GM12878 (cell line): Measurements from ENCODE around the gene SNRPE. TPM values are rescaled to one million over a fixed set of nuclear protein-coding genes. Genes with fewer than 3 reads are reported as not detected.

Experiments used
- ATAC-seq: fragments of 200-7000 bp; cut with Tn5 transposase; 3 replicates; pipeline ENCODE4 v1.9.1; 2020; ENCODE audit warnings: mild to moderate bottlenecking, moderate library complexity
- BruUV-seq: library from RNA; stranded (reverse); fragments of 400-500 nt; replicated peaks from 2 replicates; lab custom pipeline; 2021; lab: Mats Ljungman, UMichigan
- CTCF ChIA-PET: fragments of 300-600 bp; sonication (Branson Sonifier 250); formaldehyde crosslinking; extraction: SDS; loops from one replicate; lab custom pipeline; 2021; ENCODE audit warnings: inconsistent platforms; lab: Yijun Ruan, JAX
- POLR2A ChIA-PET: fragments of 350-600 bp; formaldehyde crosslinking; extraction: SDS; loops from one replicate; lab custom pipeline; 2021; ENCODE audit warnings: inconsistent platforms; lab: Charles Lee
- RAD21 ChIA-PET: fragments of 300-600 bp; sonication (Branson Sonifier 250); formaldehyde crosslinking; loops from one replicate; lab custom pipeline; 2023; ENCODE audit warnings: antibody characterized with exemption; ENCODE audit not compliant: unreplicated experiment; lab: Charles Lee
- SMC1A ChIA-PET: fragments of 300-600 bp; sonication (Branson Sonifier 250); formaldehyde crosslinking; loops from one replicate; lab custom pipeline; 2023; ENCODE audit not compliant: unreplicated experiment, uncharacterized antibody; lab: Charles Lee
- DNase-seq: peaks from one replicate; pipeline ENCODE4 v3.0.0-alpha.2; 2011; ENCODE audit warnings: low read depth, low spot score
- FAIRE-seq: peaks from 3 replicates; lab custom pipeline; 2011; peaks lifted over from hg19 to GRCh38; lab: Jason Lieb, UNC
- H2AFZ ChIP-seq: 2 replicates; pipeline ENCODE4 v1.6.0; 2011; ENCODE audit warnings: low read depth, low read length, control low read depth; ENCODE audit not compliant: control insufficient read depth
- H3K27ac ChIP-seq: 2 replicates; pipeline ENCODE4 v1.5.1; 2011; ENCODE audit warnings: control low read depth; ENCODE audit not compliant: control insufficient read depth, insufficient read depth
- H3K27me3 ChIP-seq, 2 experiments: replicated peaks in 1 of 2; 2 replicates each; pipeline versions ENCODE4 v1.6.0 to v1.6.1; 2011; ENCODE audit warnings: low read length in 1 of 2; ENCODE audit not compliant: control insufficient read depth in 2 of 2, insufficient read depth in 2 of 2
- H3K36me3 ChIP-seq, 2 experiments: 2 replicates each; pipeline ENCODE4 v1.5.1; 2011; ENCODE audit warnings: low read length in 1 of 2; ENCODE audit not compliant: control insufficient read depth in 2 of 2, insufficient read depth in 2 of 2
- H3K4me1 ChIP-seq: 2 replicates; pipeline ENCODE4 v1.6.1; 2011; ENCODE audit warnings: mild to moderate bottlenecking, low read length, moderate library complexity, mixed read lengths; ENCODE audit not compliant: control insufficient read depth, insufficient read depth
- H3K4me2 ChIP-seq: 2 replicates; pipeline ENCODE4 v1.6.0; 2011; ENCODE audit warnings: control low read depth; ENCODE audit not compliant: control insufficient read depth, insufficient read depth
- H3K4me3 ChIP-seq: fragments of 200-600 bp; sonication (generic); 2 replicates; pipeline ENCODE4 v1.5.1; 2016
- H3K79me2 ChIP-seq: 2 replicates; pipeline ENCODE4 v1.6.0; 2011; ENCODE audit warnings: low read length; ENCODE audit not compliant: control insufficient read depth, insufficient read depth
- H3K9ac ChIP-seq: 2 replicates; pipeline ENCODE4 v1.8.0; 2011; ENCODE audit warnings: low read length, control low read depth, mixed read lengths; ENCODE audit not compliant: control insufficient read depth, insufficient read depth
- H3K9me3 ChIP-seq: replicated peaks from 3 replicates; pipeline ENCODE4 v1.5.1; 2011; ENCODE audit warnings: mild to moderate bottlenecking, low read length; ENCODE audit not compliant: control insufficient read depth, insufficient read depth
- H4K20me1 ChIP-seq: 2 replicates; pipeline ENCODE4 v1.6.0; 2011; ENCODE audit not compliant: control insufficient read depth, insufficient read depth
- ASH2L ChIP-seq: fragments of 300-600, 200-600 bp; sonication (generic); IDR thresholded peaks from 2 replicates; pipeline ENCODE4 v1.6.1; 2017; ENCODE audit warnings: low read depth, mild to moderate bottlenecking, borderline replicate concordance
- ATF7 ChIP-seq: fragments of 450-650 bp; IDR thresholded peaks from 2 replicates; pipeline ENCODE4 v1.6.1; 2016; ENCODE audit warnings: low read depth, mild to moderate bottlenecking
- NRF1 ChIP-seq: conservative IDR thresholded peaks from 2 replicates; pipeline ENCODE4 v1.6.1; 2011; ENCODE audit warnings: mild to moderate bottlenecking, low read depth, low read length, improper control_type of control experiment
- POU2F2 ChIP-seq: IDR thresholded peaks from 3 replicates; pipeline ENCODE4 v1.6.1; 2011; ENCODE audit warnings: low read depth, mild to moderate bottlenecking, low read length, borderline replicate concordance
- RBBP5 ChIP-seq: fragments of 200-600 bp; sonication (generic); conservative IDR thresholded peaks from 2 replicates; pipeline ENCODE4 v1.6.1; 2016
- RELA ChIP-seq: fragments of 450-650 bp; IDR thresholded peaks from 2 replicates; pipeline ENCODE4 v1.8.0; 2014; ENCODE audit warnings: borderline replicate concordance; ENCODE audit not compliant: partially characterized antibody
- ZBED1 ChIP-seq: IDR thresholded peaks from 2 replicates; pipeline ENCODE4 v1.6.1; 2016; ENCODE audit warnings: borderline replicate concordance
- ZNF622 ChIP-seq: fragments of 450-650 bp; IDR thresholded peaks from 2 replicates; pipeline ENCODE4 v1.6.1; 2017; ENCODE audit warnings: mild to moderate bottlenecking, inconsistent platforms
- WGBS: methylation state at CpG from one replicate; pipeline ENCODE4 v1.1.6; 2016; ENCODE audit warnings: low lambda C conversion rate; ENCODE audit not compliant: insufficient replicate concordance, insufficient coverage; ENCODE audit errors: missing lambda C conversion rate; 5-methylcytosine and 5-hydroxymethylcytosine counted together
- in situ Hi-C: fragments of 300-500 bp; cut with MboI; formaldehyde crosslinking; loops from 9 replicates; pipeline ENCODE4 v1.14.3; 2018; ENCODE audit warnings: mixed read lengths
- intact Hi-C: fragments of 100-400 bp; cut with micrococcal nuclease; formaldehyde crosslinking; loops from one replicate; pipeline ENCODE4 v1.14.2; 2022; ENCODE audit not compliant: unreplicated experiment
- polyA plus RNA-seq, 11 experiments: library from polyadenylated mRNA; depleted of rRNA in 4 of 11; unstranded in 6 of 11; stranded (reverse) in 5 of 11; fragments of >200 nt; fragmentation: Nextera tagmentation in 4 of 11; fragmentation: Illumina TruSeq in 1 of 11; extraction: Ambion mirVana in 4 of 11; extraction: Trizol in 1 of 11; gene quantifications; 1 replicate in 1 of 11; 2 replicates in 10 of 11; pipeline versions ENCODE4 v1.2.1 to v1.2.3, GENCODE V29; 2011 to 2016; ENCODE audit warnings: inconsistent platforms in 2 of 11, missing spikeins in 2 of 11, low read depth in 1 of 11
- total RNA-seq, 4 experiments: library from RNA; depleted of rRNA in 3 of 4; stranded (reverse); fragments of >200 nt in 3 of 4; fragmentation: Illumina TruSeq in 1 of 4; extraction: Trizol in 1 of 4; gene quantifications; 2 replicates each; pipeline versions ENCODE4 v1.2.1 to v1.2.3, GENCODE V29; 2013 to 2021
- TF ChIP-seq, protein P1 (sequence below): IDR thresholded peaks from 2 replicates; pipeline ENCODE4 v1.6.1; 2011; ENCODE audit warnings: low read depth, mild to moderate bottlenecking, low read length, moderate library complexity, borderline replicate concordance; ENCODE audit errors: extremely low read depth
- TF ChIP-seq, protein P2 (sequence below): fragments of 450-650 bp; formaldehyde crosslinking; IDR thresholded peaks from 2 replicates; pipeline ENCODE4 v1.5.0; 2022; ENCODE audit warnings: mild to moderate bottlenecking, missing genetic modification characterization

The SNRPE gene
- total and polyA plus RNA-seq, 10 of the 15 experiments (the other 5 are each of a cell fraction or from before 2014, with no cell fraction given), result 109 to 1,384 (median 316) TPM

DNA sequence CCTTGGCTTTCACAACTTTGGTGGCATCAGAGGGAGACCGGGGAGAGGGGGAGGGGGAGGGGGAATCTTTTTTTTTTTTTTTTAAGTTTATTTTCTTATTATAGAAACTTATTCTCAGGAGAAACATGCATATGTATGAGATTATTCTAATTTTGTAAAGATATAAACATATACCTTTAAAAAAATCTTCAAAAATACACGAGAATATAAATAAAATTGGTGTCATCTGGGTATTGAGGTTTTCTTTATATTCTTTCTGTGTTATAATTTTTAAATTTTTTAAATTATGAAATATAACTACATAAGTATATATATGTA lies 18.9 kb upstream of the SNRPE start:
- Histone ChIP-seq H3K36me3 (peaks cover 2 to 15% of the 10 kb centered on the region in 2 experiments), H3K27ac (no peak overlapping the region), H3K4me1 (no peaks in the 10 kb centered on the region), H3K79me2 (no peaks in the 10 kb centered on the region), H2AFZ (no peak overlapping the region), H3K4me3 (no peak overlapping the region)
- intact Hi-C loops, result no loop called here
- FAIRE-seq, result no peak
- ChIA-PET CTCF (no interaction called here), RAD21 (no interaction called here), SMC1A (no interaction called here)
- no TSS peak for BruUV-seq
- no peak for DNase-seq
- no peak for TF ChIP-seq ZBED1
- TF ChIP-seq, protein P1, sequence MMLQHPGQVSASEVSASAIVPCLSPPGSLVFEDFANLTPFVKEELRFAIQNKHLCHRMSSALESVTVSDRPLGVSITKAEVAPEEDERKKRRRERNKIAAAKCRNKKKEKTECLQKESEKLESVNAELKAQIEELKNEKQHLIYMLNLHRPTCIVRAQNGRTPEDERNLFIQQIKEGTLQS, result no peak
- no peak for TF ChIP-seq ATF7
- no peak for TF ChIP-seq POU2F2
- TF ChIP-seq NRF1, result no peak
- TF ChIP-seq, all 136 proteins: peak for 0
- H3K9ac ChIP-seq, result no peak overlapping the region
- in situ Hi-C loops, result no loop called here
- POLR2A ChIA-PET, result no interaction called here
- no peak for ATAC-seq
- no peaks in the 10 kb centered on the region for H3K27me3 ChIP-seq
- H4K20me1 ChIP-seq, result no peaks in the 10 kb centered on the region
- WGBS, result 100% methylated on average over 1 of the region's 2 CpGs
- H3K4me2 ChIP-seq, result no peak overlapping the region
- no peaks in the 10 kb centered on the region for H3K9me3 ChIP-seq

DNA sequence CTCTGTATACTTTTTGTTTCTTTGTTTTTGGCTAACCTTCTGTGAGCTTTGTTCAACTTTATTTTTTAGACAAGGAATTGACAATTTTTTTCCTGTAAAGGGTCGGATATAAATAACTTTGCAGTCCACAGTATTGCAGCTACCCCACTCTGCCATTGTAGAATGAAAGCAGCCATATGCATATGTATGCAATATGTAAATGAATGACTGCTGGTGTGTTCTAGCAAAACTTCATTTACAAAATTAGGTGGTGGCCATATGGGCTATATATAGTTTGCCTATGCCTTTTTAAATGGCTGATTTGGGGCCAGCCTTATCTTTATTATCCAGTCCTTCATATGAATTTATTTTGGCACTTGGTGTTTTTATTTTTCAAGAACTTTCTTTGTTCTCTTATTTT lies 18.0 kb upstream of the SNRPE start:
- 100% methylated on average over 1 of the region's 1 CpG for WGBS
- CTCF ChIA-PET, result interaction anchor here (1.3 kb wide), 1 partner anchor 25 kb away, joined by 3 read pairs; no protein-coding TSS in a partner anchor
- no peak overlapping the region for H2AFZ ChIP-seq
- POLR2A ChIA-PET, result no interaction called here
- no peak overlapping the region for H3K27ac ChIP-seq
- no TSS peak for BruUV-seq
- RAD21 ChIA-PET, result no interaction called here
- H3K27me3 ChIP-seq, result no peaks in the 10 kb centered on the region
- SMC1A ChIA-PET, result interaction anchor here (1.0 kb wide), 1 partner anchor 41 kb away, joined by 3 read pairs; no protein-coding TSS in a partner anchor
- TF ChIP-seq ZNF622, result no peak
- TF ChIP-seq ASH2L, result no peak
- TF ChIP-seq, protein P2, sequence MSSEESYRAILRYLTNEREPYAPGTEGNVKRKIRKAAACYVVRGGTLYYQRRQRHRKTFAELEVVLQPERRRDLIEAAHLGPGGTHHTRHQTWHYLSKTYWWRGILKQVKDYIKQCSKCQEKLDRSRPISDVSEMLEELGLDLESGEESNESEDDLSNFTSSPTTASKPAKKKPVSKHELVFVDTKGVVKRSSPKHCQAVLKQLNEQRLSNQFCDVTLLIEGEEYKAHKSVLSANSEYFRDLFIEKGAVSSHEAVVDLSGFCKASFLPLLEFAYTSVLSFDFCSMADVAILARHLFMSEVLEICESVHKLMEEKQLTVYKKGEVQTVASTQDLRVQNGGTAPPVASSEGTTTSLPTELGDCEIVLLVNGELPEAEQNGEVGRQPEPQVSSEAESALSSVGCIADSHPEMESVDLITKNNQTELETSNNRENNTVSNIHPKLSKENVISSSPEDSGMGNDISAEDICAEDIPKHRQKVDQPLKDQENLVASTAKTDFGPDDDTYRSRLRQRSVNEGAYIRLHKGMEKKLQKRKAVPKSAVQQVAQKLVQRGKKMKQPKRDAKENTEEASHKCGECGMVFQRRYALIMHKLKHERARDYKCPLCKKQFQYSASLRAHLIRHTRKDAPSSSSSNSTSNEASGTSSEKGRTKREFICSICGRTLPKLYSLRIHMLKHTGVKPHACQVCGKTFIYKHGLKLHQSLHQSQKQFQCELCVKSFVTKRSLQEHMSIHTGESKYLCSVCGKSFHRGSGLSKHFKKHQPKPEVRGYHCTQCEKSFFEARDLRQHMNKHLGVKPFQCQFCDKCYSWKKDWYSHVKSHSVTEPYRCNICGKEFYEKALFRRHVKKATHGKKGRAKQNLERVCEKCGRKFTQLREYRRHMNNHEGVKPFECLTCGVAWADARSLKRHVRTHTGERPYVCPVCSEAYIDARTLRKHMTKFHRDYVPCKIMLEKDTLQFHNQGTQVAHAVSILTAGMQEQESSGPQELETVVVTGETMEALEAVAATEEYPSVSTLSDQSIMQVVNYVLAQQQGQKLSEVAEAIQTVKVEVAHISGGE (CRISPR knock-in tag), result no peak
- no peak for TF ChIP-seq RELA
- TF ChIP-seq RBBP5, result no peak
- in situ Hi-C loops, result no loop called here
- H3K4me3 ChIP-seq, result no peak overlapping the region
- H3K9ac ChIP-seq, result no peak overlapping the region
- intact Hi-C loops, result no loop called here
- DNase-seq (no peak), ATAC-seq (no peak), FAIRE-seq (no peak)
- no peak overlapping the region for H3K4me2 ChIP-seq
- H3K4me1 ChIP-seq, result no peaks in the 10 kb centered on the region
- H4K20me1 ChIP-seq, result no peaks in the 10 kb centered on the region
- no peaks in the 10 kb centered on the region for H3K79me2 ChIP-seq
- no peaks in the 10 kb centered on the region for H3K9me3 ChIP-seq
- peaks cover 1 to 15% of the 10 kb centered on the region in 2 experiments for H3K36me3 ChIP-seq
